Sigmoid colon (tissue), 4 donors: ENCODE results near the gene NFX1.

Experiments used
- CTCF ChIP-seq, 4 experiments: fragments of 450-650 bp in 3 of 4; fragments of 200-600 bp in 1 of 4; IDR thresholded peaks; one replicate each; pipeline ENCODE4 v1.5.1; 2016 to 2019; ENCODE audit warnings: antibody characterized with exemption in 4 of 4, mild to moderate bottlenecking in 3 of 4, moderate library complexity in 2 of 4
- EP300 ChIP-seq, 4 donors: sonication (generic); formaldehyde crosslinking; IDR thresholded peaks; one replicate each; pipeline ENCODE4 v1.6.1; 2017; ENCODE audit warnings: antibody characterized with exemption in 4 of 4
- POLR2A ChIP-seq, 2 donors: fragments of 450-650 bp; IDR thresholded peaks; one replicate each; pipeline ENCODE4 v1.6.1; 2016; ENCODE audit warnings: antibody characterized with exemption in 2 of 2, mild to moderate bottlenecking in 2 of 2, moderate library complexity in 2 of 2
- POLR2AphosphoS5 ChIP-seq, 4 donors: sonication (generic); formaldehyde crosslinking; IDR thresholded peaks; one replicate each; pipeline ENCODE4 v1.6.1; 2017; ENCODE audit warnings: antibody characterized with exemption in 4 of 4

DNA sequence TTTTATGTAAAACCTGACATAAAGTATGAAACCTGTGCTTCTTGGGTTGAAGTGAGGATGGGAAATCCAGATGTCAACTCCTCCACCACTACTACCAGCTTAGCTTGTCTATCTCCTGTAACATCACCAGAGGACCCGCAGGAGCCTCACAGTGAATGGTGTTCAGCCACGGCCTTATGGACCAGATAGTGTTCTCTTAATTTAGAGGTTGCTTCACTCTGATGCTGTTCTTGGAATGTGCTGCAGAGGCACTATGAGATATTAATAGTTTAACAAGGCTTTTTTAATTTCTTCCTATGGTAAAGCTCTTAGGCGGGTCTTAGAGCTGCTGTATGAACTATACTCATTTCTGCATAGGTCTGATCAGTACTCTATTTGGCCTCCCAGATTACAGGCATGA, 27.9 kb downstream of the NFX1 start:
- TF ChIP-seq CTCF (IDR thresholded peaks at IDR 0.05) (no peak), POLR2A (IDR thresholded peaks at IDR 0.05) (no peak), EP300 (IDR thresholded peaks at IDR 0.05) (no peak), POLR2AphosphoS5 (IDR thresholded peaks at IDR 0.05) (no peak)
